HepG2 (cell line): ENCODE measurements around the gene CHMP1B. TPM values are rescaled to one million over a fixed set of nuclear protein-coding genes. Genes with fewer than 3 reads are reported as not detected.

Experiments used
- AKNA ChIP-seq: sonication (generic); formaldehyde crosslinking; IDR thresholded peaks from 2 replicates; pipeline ENCODE4 v1.4.0; 2020; ENCODE audit warnings: missing genetic modification reagents, borderline replicate concordance
- BRD4 ChIP-seq: sonication (generic); formaldehyde crosslinking; IDR thresholded peaks from 2 replicates; pipeline ENCODE4 v1.4.0; 2020; ENCODE audit warnings: missing genetic modification reagents
- FOSL1 ChIP-seq: sonication (generic); formaldehyde crosslinking; IDR thresholded peaks from 2 replicates; pipeline ENCODE4 v1.9.0; 2021; ENCODE audit warnings: missing genetic modification reagents, borderline replicate concordance
- HNRNPLL ChIP-seq: fragments of 200-400 bp; formaldehyde crosslinking; IDR thresholded peaks from 2 replicates; pipeline ENCODE4 v1.6.1; 2017; ENCODE audit warnings: mild to moderate bottlenecking, low read depth, low read length; ENCODE audit not compliant: poor library complexity, severe bottlenecking
- JUNB ChIP-seq: sonication (generic); formaldehyde crosslinking; IDR thresholded peaks from 2 replicates; pipeline ENCODE4 v1.8.0; 2022; ENCODE audit warnings: missing genetic modification reagents, mild to moderate bottlenecking, borderline replicate concordance
- KLF15 ChIP-seq: sonication (generic); formaldehyde crosslinking; IDR thresholded peaks from 2 replicates; pipeline ENCODE4 v1.8.1; 2023; ENCODE audit warnings: borderline replicate concordance, mild to moderate bottlenecking, inconsistent platforms, missing genetic modification reagents, mixed read lengths
- KMT2A ChIP-seq: sonication (generic); formaldehyde crosslinking; IDR thresholded peaks from 2 replicates; pipeline ENCODE4 v1.4.0; 2020; ENCODE audit warnings: missing genetic modification reagents
- MAZ ChIP-seq, 2 experiments: sonication (generic) in 1 of 2; formaldehyde crosslinking in 1 of 2; IDR thresholded peaks; 2 replicates each; pipeline versions ENCODE4 v1.5.0 to v1.6.1; 2012 to 2020; ENCODE audit warnings: low read depth in 2 of 2, mild to moderate bottlenecking in 2 of 2, borderline replicate concordance in 1 of 2, improper control_type of control experiment in 1 of 2, low read length in 1 of 2, missing genetic modification reagents in 1 of 2, moderate library complexity in 1 of 2
- NFIB ChIP-seq: sonication (generic); formaldehyde crosslinking; IDR thresholded peaks from 2 replicates; pipeline ENCODE4 v1.9.0; 2021; ENCODE audit warnings: missing genetic modification reagents, mild to moderate bottlenecking, borderline replicate concordance
- PAXIP1 ChIP-seq: sonication (generic); formaldehyde crosslinking; conservative IDR thresholded peaks from 2 replicates; pipeline ENCODE4 v1.4.0; 2020; ENCODE audit warnings: mild to moderate bottlenecking, missing genetic modification reagents, moderate library complexity
- RCOR2 ChIP-seq: IDR thresholded peaks from 2 replicates; pipeline ENCODE4 v1.6.1; 2016; ENCODE audit warnings: missing biosample characterization, missing genetic modification reagents
- REL ChIP-seq: sonication (generic); formaldehyde crosslinking; conservative IDR thresholded peaks from 2 replicates; pipeline ENCODE4 v1.8.0; 2022; ENCODE audit warnings: mild to moderate bottlenecking, missing genetic modification reagents, moderate library complexity
- SATB2 ChIP-seq: sonication (generic); formaldehyde crosslinking; IDR thresholded peaks from 2 replicates; pipeline ENCODE4 v1.5.0; 2020; ENCODE audit warnings: missing genetic modification reagents
- SPEN ChIP-seq: sonication (generic); formaldehyde crosslinking; IDR thresholded peaks from 2 replicates; pipeline ENCODE4 v1.5.1; 2020; ENCODE audit warnings: low read depth, mild to moderate bottlenecking, missing genetic modification reagents
- ZNF205 ChIP-seq: IDR thresholded peaks from 2 replicates; pipeline ENCODE4 v1.6.1; 2018; ENCODE audit warnings: missing biosample characterization, missing genetic modification reagents
- ZNF292 ChIP-seq: sonication (generic); formaldehyde crosslinking; IDR thresholded peaks from 2 replicates; pipeline ENCODE4 v1.8.1; 2022; ENCODE audit warnings: mild to moderate bottlenecking, low read depth, missing genetic modification reagents, borderline replicate concordance
- ZNF30 ChIP-seq: sonication (generic); formaldehyde crosslinking; IDR thresholded peaks from 2 replicates; pipeline ENCODE4 v1.5.0; 2020; ENCODE audit warnings: mild to moderate bottlenecking, missing genetic modification reagents
- ZNF510 ChIP-seq: sonication (generic); formaldehyde crosslinking; IDR thresholded peaks from 2 replicates; pipeline ENCODE4 v1.4.0; 2020; ENCODE audit warnings: low read depth, mild to moderate bottlenecking, missing genetic modification reagents
- ZNF563 ChIP-seq: sonication (generic); formaldehyde crosslinking; IDR thresholded peaks from 2 replicates; pipeline ENCODE4 v1.8.0; 2022; ENCODE audit warnings: mild to moderate bottlenecking, moderate library complexity, missing genetic modification reagents
- ZNF878 ChIP-seq: sonication (generic); formaldehyde crosslinking; IDR thresholded peaks from 2 replicates; pipeline ENCODE4 v1.8.1; 2023; ENCODE audit warnings: mild to moderate bottlenecking, missing genetic modification reagents, moderate library complexity
- polyA plus RNA-seq, 8 experiments: library from polyadenylated mRNA; depleted of rRNA in 3 of 8; stranded (reverse) in 7 of 8; unstranded in 1 of 8; fragments of >200 nt; fragmentation: Illumina TruSeq in 4 of 8; extraction: Trizol in 4 of 8; gene quantifications; 2 replicates each; pipeline versions ENCODE4 v1.2.1 to v1.2.3, GENCODE V29; 2011 to 2016; ENCODE audit warnings: low read depth in 4 of 8, missing spikeins in 1 of 8, mixed read lengths in 1 of 8; ENCODE audit not compliant: insufficient read depth in 1 of 8
- total RNA-seq, 5 experiments: library from RNA; depleted of rRNA; stranded (reverse); fragments of >200 nt; fragmentation: Illumina TruSeq; extraction: Trizol; gene quantifications; 2 replicates each; pipeline ENCODE4 v1.2.3, GENCODE V29; 2016; ENCODE audit warnings: low read depth in 1 of 5

Gene CHMP1B
- total and polyA plus RNA-seq, 2 of the 13 experiments (the other 11 are each of a cell fraction or from before 2014, with no cell fraction given): 18.8 to 20.2 TPM

GRCh38 chr18:11849841-11850634 is 1.2 kb upstream of the CHMP1B start (continued):
- no peak for TF ChIP-seq BRD4 (CRISPR knock-in tag)
- TF ChIP-seq SATB2 (CRISPR knock-in tag): no peak
- TF ChIP-seq ZNF30 (CRISPR knock-in tag): no peak
- TF ChIP-seq REL: no peak
- TF ChIP-seq KLF15: no peak
- peak; percentile 65; the same call in 1 of the 2 replicates for TF ChIP-seq KMT2A (CRISPR knock-in tag)
- peak; percentile 85 for TF ChIP-seq ZNF878 (CRISPR knock-in tag)
- peak; percentile 64 for TF ChIP-seq HNRNPLL
- no peak for TF ChIP-seq FOSL1
- TF ChIP-seq SPEN (CRISPR knock-in tag): no peak; the same call in 1 of the 2 replicates
- TF ChIP-seq ZNF510 (CRISPR knock-in tag): no peak
- TF ChIP-seq ZNF563 (CRISPR knock-in tag): no peak
- no peak for TF ChIP-seq AKNA
- peak; percentile 50; the same call in 1 of the 2 replicates for TF ChIP-seq ZNF292 (CRISPR knock-in tag)
- TF ChIP-seq RCOR2 (CRISPR knock-in tag): 0 out of 2 replicates have a peak, but pooled peaks have one; percentile 24
- TF ChIP-seq MAZ (IDR thresholded peaks at IDR 0.05; ENCODE audit: borderline replicate concordance, low read depth, low read length): no peak
- no peak for TF ChIP-seq MAZ (CRISPR knock-in tag; IDR thresholded peaks at IDR 0.05; ENCODE audit: low read depth)
- no peak for TF ChIP-seq PAXIP1 (CRISPR knock-in tag)
- TF ChIP-seq NFIB (CRISPR knock-in tag): no peak
- 0 out of 2 replicates have a peak, but pooled peaks have one; percentile 19 for TF ChIP-seq ZNF205 (CRISPR knock-in tag)
- TF ChIP-seq JUNB: no peak
